Caco-2 (cell line): ENCODE measurements around the gene RBM47. TPM values are rescaled to one million over a fixed set of nuclear protein-coding genes. Genes with fewer than 3 reads are reported as not detected.

Source experiments
- BruUV-seq: library from RNA; stranded (reverse); fragments of 400-500 nt; replicated peaks from 2 replicates; lab custom pipeline; 2021; lab: Mats Ljungman, UMichigan
- CTCF ChIA-PET: fragments of 300-600 bp; sonication (Branson Sonifier 250); formaldehyde crosslinking; loops from one replicate; lab custom pipeline; 2022; ENCODE audit warnings: antibody characterized with exemption; lab: Charles Lee
- POLR2A ChIA-PET: fragments of 300-600 bp; sonication (Branson Sonifier 250); formaldehyde crosslinking; loops from one replicate; lab custom pipeline; 2022; ENCODE audit warnings: antibody characterized with exemption; lab: Charles Lee
- DNase-seq, 2 experiments: peaks; one replicate each; pipeline versions ENCODE4 v3.0.0 to v3.0.0-alpha.2; 2020 to 2022
- H3K27me3 ChIP-seq: replicated peaks from 2 replicates; pipeline ENCODE4 v1.6.0; 2011; ENCODE audit warnings: low read length; ENCODE audit not compliant: control insufficient read depth, insufficient read depth
- H3K36me3 ChIP-seq: 2 replicates; pipeline ENCODE4 v1.5.1; 2011; ENCODE audit warnings: low read length; ENCODE audit not compliant: control insufficient read depth, insufficient read depth
- H3K4me1 ChIP-seq: fragments of 250-450 bp; sonication (Bioruptor Pico); 2 replicates; pipeline ENCODE4 v1.5.1; 2020; ENCODE audit warnings: mild to moderate bottlenecking
- H3K4me3 ChIP-seq: 2 replicates; pipeline ENCODE4 v1.5.1; 2011; ENCODE audit warnings: low read depth, mild to moderate bottlenecking, control low read depth, low read length
- H3K9me3 ChIP-seq: fragments of 250-450 bp; sonication (Bioruptor Pico); 2 replicates; pipeline ENCODE4 v1.5.1; 2020; ENCODE audit warnings: mild to moderate bottlenecking, moderate library complexity
- H3K27ac Mint-ChIP-seq: one replicate; pipeline ENCODE4 v1.8.0; 2022; ENCODE audit warnings: mixed read lengths; ENCODE audit not compliant: unreplicated experiment
- H3K27me3 Mint-ChIP-seq: one replicate; pipeline ENCODE4 v1.8.0; 2022; ENCODE audit warnings: mixed read lengths; ENCODE audit not compliant: insufficient read depth, unreplicated experiment
- H3K36me3 Mint-ChIP-seq: one replicate; pipeline ENCODE4 v1.8.0; 2022; ENCODE audit warnings: mild to moderate bottlenecking, mixed read lengths; ENCODE audit not compliant: insufficient read depth, unreplicated experiment
- H3K4me1 Mint-ChIP-seq: one replicate; pipeline ENCODE4 v1.8.0; 2022; ENCODE audit warnings: low read depth, mixed read lengths; ENCODE audit not compliant: unreplicated experiment
- H3K4me3 Mint-ChIP-seq: one replicate; pipeline ENCODE4 v1.8.0; 2022; ENCODE audit warnings: mild to moderate bottlenecking, moderate library complexity, mixed read lengths; ENCODE audit not compliant: unreplicated experiment
- H3K9me3 Mint-ChIP-seq: one replicate; pipeline ENCODE4 v1.8.0; 2022; ENCODE audit warnings: mixed read lengths; ENCODE audit not compliant: unreplicated experiment
- intact Hi-C: fragments of 100-400 bp; cut with micrococcal nuclease; formaldehyde crosslinking; loops from one replicate; pipeline ENCODE4 v1.10.0; 2022; ENCODE audit not compliant: unreplicated experiment
- total RNA-seq: library from RNA; stranded (reverse); gene quantifications from 2 replicates; pipeline ENCODE4 v1.2.3, GENCODE V29; 2022
- TF ChIP-seq, protein P1 (sequence below), 2 experiments: fragments of 200-600 bp in 1 of 2; IDR thresholded peaks; 1 replicate in 1 of 2; 2 replicates in 1 of 2; pipeline versions ENCODE4 v1.5.1 to v1.8.0; 2011 to 2022; ENCODE audit warnings: antibody characterized with exemption in 1 of 2, control low read depth in 1 of 2, inconsistent platforms in 1 of 2, low read depth in 1 of 2, low read length in 1 of 2, mild to moderate bottlenecking in 1 of 2, moderate library complexity in 1 of 2; ENCODE audit not compliant: insufficient read depth in 1 of 2, severe bottlenecking in 1 of 2, unreplicated experiment in 1 of 2

The RBM47 gene
- total RNA-seq, 1 experiment from 2014 or later: 62.1 TPM

DNA sequence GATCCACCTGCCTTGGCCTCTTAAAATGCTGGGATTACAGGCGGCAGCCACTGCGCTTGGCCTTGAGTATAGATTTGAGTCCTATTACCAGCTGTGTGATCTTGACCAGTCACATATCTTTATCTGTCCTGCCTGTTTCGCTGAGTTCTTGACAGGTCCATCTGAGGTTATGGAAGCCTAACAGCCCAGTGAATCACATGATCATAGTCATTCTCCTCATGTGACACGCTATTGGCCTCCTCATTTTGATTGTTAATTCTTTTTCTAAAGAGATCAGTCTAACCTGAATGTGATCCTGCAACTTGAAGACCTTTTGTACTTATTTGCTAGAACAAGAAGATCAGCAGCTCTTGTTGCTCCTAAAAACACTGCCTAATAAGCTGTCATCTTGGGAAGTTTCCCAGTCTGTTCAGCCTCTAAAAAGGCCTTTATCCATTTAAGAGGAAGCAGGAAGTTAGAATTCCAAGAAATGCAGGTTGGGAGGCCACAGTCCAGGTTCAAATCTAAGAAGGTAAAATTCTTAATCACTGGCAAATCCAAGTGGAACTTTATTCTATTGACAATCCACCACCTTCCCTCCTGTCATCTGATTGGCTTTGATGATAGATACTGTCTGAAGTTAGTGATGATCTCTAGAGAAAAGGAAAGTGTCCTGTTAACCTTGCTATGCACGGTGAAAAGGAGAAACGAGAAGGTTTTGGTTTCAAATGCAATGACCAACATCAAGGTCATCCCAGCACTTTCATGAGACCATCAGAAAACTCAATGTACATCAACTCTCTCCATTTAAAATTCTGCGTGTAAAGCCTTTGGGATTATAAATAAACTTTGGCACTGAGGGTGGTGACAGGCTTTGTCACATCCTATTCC is 207.6 kb downstream of the RBM47 start:
- H3K27me3 ChIP-seq: no peaks in the 10 kb centered on the region
- Mint-ChIP-seq H3K27me3 (no peaks in the 10 kb centered on the region), H3K36me3 (peaks cover 64% of the 10 kb centered on the region), H3K9me3 (no peaks in the 10 kb centered on the region), H3K27ac (no peak overlapping the region), H3K4me1 (peaks cover 31% of the 10 kb centered on the region), H3K4me3 (no peak overlapping the region)
- POLR2A ChIA-PET: no interaction called here
- H3K4me1 ChIP-seq: peaks cover 33% of the 10 kb centered on the region
- CTCF ChIA-PET: no interaction called here
- intact Hi-C loops: no loop called here
- no peaks in the 10 kb centered on the region for H3K36me3 ChIP-seq
- BruUV-seq: no TSS peak
- TF ChIP-seq, protein P1, sequence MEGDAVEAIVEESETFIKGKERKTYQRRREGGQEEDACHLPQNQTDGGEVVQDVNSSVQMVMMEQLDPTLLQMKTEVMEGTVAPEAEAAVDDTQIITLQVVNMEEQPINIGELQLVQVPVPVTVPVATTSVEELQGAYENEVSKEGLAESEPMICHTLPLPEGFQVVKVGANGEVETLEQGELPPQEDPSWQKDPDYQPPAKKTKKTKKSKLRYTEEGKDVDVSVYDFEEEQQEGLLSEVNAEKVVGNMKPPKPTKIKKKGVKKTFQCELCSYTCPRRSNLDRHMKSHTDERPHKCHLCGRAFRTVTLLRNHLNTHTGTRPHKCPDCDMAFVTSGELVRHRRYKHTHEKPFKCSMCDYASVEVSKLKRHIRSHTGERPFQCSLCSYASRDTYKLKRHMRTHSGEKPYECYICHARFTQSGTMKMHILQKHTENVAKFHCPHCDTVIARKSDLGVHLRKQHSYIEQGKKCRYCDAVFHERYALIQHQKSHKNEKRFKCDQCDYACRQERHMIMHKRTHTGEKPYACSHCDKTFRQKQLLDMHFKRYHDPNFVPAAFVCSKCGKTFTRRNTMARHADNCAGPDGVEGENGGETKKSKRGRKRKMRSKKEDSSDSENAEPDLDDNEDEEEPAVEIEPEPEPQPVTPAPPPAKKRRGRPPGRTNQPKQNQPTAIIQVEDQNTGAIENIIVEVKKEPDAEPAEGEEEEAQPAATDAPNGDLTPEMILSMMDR (IDR thresholded peaks at IDR 0.05; ENCODE audit: insufficient read depth in 1 of 2, low read depth in 1 of 2, low read length in 1 of 2, severe bottlenecking in 1 of 2, unreplicated experiment in 1 of 2): no peak
- no peak for DNase-seq
- H3K4me3 ChIP-seq: no peak overlapping the region
- peaks cover 11% of the 10 kb centered on the region for H3K9me3 ChIP-seq

DNA sequence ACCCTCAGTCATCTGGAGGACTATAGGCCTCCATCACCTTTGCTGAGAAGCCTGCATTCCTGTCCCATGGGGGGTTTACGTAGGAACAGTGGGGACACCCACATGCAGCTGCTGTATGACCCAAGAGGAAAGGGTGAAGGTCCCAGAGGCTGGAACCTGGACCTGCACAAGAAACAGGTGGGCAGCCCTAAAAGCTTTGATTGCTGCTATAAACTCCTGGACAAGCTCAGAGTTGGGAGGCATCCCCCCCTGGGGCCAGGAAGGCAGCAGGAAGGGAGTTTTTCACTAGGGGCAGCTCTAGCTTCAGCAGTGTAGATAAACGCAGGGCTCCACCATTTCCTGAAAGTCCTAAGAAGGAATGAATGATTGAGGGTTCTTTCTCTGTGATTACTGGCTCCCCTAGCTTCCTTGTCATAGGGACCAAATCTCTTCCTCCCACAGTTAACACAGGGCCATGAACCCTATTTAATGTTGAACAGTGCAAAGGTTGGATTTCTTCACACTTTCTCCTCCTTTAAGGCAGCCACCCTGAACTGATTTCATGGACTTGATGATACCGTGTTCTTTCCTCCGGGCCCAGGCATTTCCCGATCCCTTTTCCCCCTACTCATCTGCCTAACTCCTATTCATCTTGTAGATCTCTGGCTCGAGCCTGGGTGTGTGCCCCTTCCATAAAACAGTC is 210.3 kb downstream of the RBM47 start:
- Mint-ChIP-seq H3K36me3 (peaks cover 62% of the 10 kb centered on the region), H3K4me3 (no peak overlapping the region), H3K9me3 (no peaks in the 10 kb centered on the region), H3K4me1 (peaks cover 37% of the 10 kb centered on the region), H3K27me3 (no peaks in the 10 kb centered on the region), H3K27ac (peak overlapping the region; percentile 90)
- POLR2A ChIA-PET: no interaction called here
- H3K9me3 ChIP-seq: peaks cover 11% of the 10 kb centered on the region
- H3K4me1 ChIP-seq: peaks cover 40% of the 10 kb centered on the region
- CTCF ChIA-PET: interaction anchor here (1.2 kb wide), 1 partner anchor 102 kb away, joined by 3 read pairs; no protein-coding TSS in a partner anchor
- no TSS peak for BruUV-seq
- TF ChIP-seq, protein P1 (IDR thresholded peaks at IDR 0.05; ENCODE audit: insufficient read depth in 1 of 2, low read depth in 1 of 2, low read length in 1 of 2, severe bottlenecking in 1 of 2, unreplicated experiment in 1 of 2): no peak
- intact Hi-C loops: loop anchor here (5.0 to 10.0 kb wide), 2 partner anchors 57 to 295 kb away; no protein-coding TSS in a partner anchor
- DNase-seq: no peak
- no peaks in the 10 kb centered on the region for H3K36me3 ChIP-seq
- H3K4me3 ChIP-seq: no peak overlapping the region
- no peaks in the 10 kb centered on the region for H3K27me3 ChIP-seq
